Mesenchymal stem cell (in vitro differentiated cells and primary cell): ENCODE measurements around the gene RNF182.

Experiments used
- DNase-seq: peaks from one replicate; pipeline ENCODE4 v3.0.0-alpha.2; 2013
- H2AFZ ChIP-seq: one replicate; pipeline ENCODE4 v1.6.1; 2013; ENCODE audit warnings: low read depth, mild to moderate bottlenecking, control low read depth, inconsistent platforms, low read length, moderate library complexity
- H2AK5ac ChIP-seq: 2 replicates; pipeline ENCODE4 v1.6.1; 2013; ENCODE audit warnings: low read length, moderate library complexity, mild to moderate bottlenecking, inconsistent platforms; ENCODE audit not compliant: severe bottlenecking
- H2BK120ac ChIP-seq: one replicate; pipeline ENCODE4 v1.6.1; 2013; ENCODE audit warnings: low read depth, mild to moderate bottlenecking, inconsistent platforms, low read length, moderate library complexity
- H2BK12ac ChIP-seq, 2 experiments: one replicate each; pipeline ENCODE4 v1.6.1; 2013; ENCODE audit warnings: inconsistent platforms in 2 of 2, low read length in 2 of 2, mild to moderate bottlenecking in 2 of 2, moderate library complexity in 2 of 2, control low read depth in 1 of 2
- H2BK15ac ChIP-seq: one replicate; pipeline ENCODE4 v1.6.1; 2013; ENCODE audit warnings: mild to moderate bottlenecking, low read depth, inconsistent platforms; ENCODE audit not compliant: poor library complexity, severe bottlenecking
- H2BK5ac ChIP-seq: 2 replicates; pipeline ENCODE4 v1.6.1; 2013; ENCODE audit warnings: low read depth, mild to moderate bottlenecking, low read length, control low read depth, inconsistent platforms; ENCODE audit not compliant: poor library complexity, severe bottlenecking
- H3K14ac ChIP-seq, 2 experiments: one replicate each; pipeline ENCODE4 v1.6.1; 2013; ENCODE audit warnings: inconsistent platforms in 2 of 2, low read length in 2 of 2, control low read depth in 1 of 2, mild to moderate bottlenecking in 1 of 2, moderate library complexity in 1 of 2
- H3K18ac ChIP-seq, 2 experiments: one replicate each; pipeline ENCODE4 v1.6.1; 2013; ENCODE audit warnings: inconsistent platforms in 2 of 2, low read length in 2 of 2, control low read depth in 1 of 2, low read depth in 1 of 2, mild to moderate bottlenecking in 1 of 2
- H3K23ac ChIP-seq, 2 experiments: one replicate each; pipeline ENCODE4 v1.6.1; 2013; ENCODE audit warnings: inconsistent platforms in 2 of 2, low read length in 2 of 2, mild to moderate bottlenecking in 2 of 2, moderate library complexity in 2 of 2, control low read depth in 1 of 2
- H3K27ac ChIP-seq: 2 replicates; pipeline ENCODE4 v1.5.1; 2013; ENCODE audit warnings: mild to moderate bottlenecking, moderate library complexity, low read length, control low read depth, inconsistent platforms; ENCODE audit not compliant: poor library complexity, severe bottlenecking
- H3K27me3 ChIP-seq, 2 experiments: 2 replicates each; pipeline versions ENCODE4 v1.6.1 to v1.7.0; 2013; ENCODE audit warnings: low read length in 2 of 2, mild to moderate bottlenecking in 2 of 2, moderate library complexity in 2 of 2, control low read depth in 1 of 2, inconsistent platforms in 1 of 2; ENCODE audit not compliant: control insufficient read depth in 1 of 2, insufficient read depth in 1 of 2
- H3K36me3 ChIP-seq, 2 experiments: 2 replicates each; pipeline versions ENCODE4 v1.6.1 to v1.7.0; 2013; ENCODE audit warnings: low read length in 2 of 2, control low read depth in 1 of 2, inconsistent platforms in 1 of 2, low read depth in 1 of 2, mild to moderate bottlenecking in 1 of 2; ENCODE audit not compliant: insufficient read depth in 2 of 2, control insufficient read depth in 1 of 2
- H3K4ac ChIP-seq, 2 experiments: one replicate each; pipeline ENCODE4 v1.6.1; 2013; ENCODE audit warnings: inconsistent platforms in 2 of 2, low read length in 2 of 2, mild to moderate bottlenecking in 2 of 2, moderate library complexity in 2 of 2, control low read depth in 1 of 2, low read depth in 1 of 2
- H3K4me1 ChIP-seq: 2 replicates; pipeline ENCODE4 v1.6.1; 2013; ENCODE audit warnings: low read depth, low read length, control low read depth; ENCODE audit not compliant: control insufficient read depth, insufficient read depth
- H3K4me2 ChIP-seq: 2 replicates; pipeline ENCODE4 v1.6.1; 2013; ENCODE audit warnings: low read length, mild to moderate bottlenecking, inconsistent platforms; ENCODE audit not compliant: poor library complexity, severe bottlenecking
- H3K4me3 ChIP-seq, 2 experiments: 2 replicates each; pipeline versions ENCODE4 v1.5.1 to v1.7.0; 2013; ENCODE audit warnings: low read length in 2 of 2, mild to moderate bottlenecking in 2 of 2, control low read depth in 1 of 2, low read depth in 1 of 2; ENCODE audit not compliant: insufficient read depth in 1 of 2
- H3K79me1 ChIP-seq: replicated peaks from 2 replicates; pipeline ENCODE4 v1.6.1; 2013; ENCODE audit warnings: mild to moderate bottlenecking, control low read depth, low read length, inconsistent platforms; ENCODE audit not compliant: poor library complexity, severe bottlenecking
- H3K9ac ChIP-seq: 2 replicates; pipeline ENCODE4 v1.7.0; 2013; ENCODE audit warnings: mild to moderate bottlenecking, low read length, moderate library complexity
- H3K9me3 ChIP-seq: 2 replicates; pipeline ENCODE4 v1.7.0; 2013; ENCODE audit warnings: mild to moderate bottlenecking, low read length; ENCODE audit not compliant: control insufficient read depth
- H4K8ac ChIP-seq: one replicate; pipeline ENCODE4 v1.6.1; 2013; ENCODE audit warnings: inconsistent platforms, mild to moderate bottlenecking, low read length, moderate library complexity
- H4K91ac ChIP-seq: one replicate; pipeline ENCODE4 v1.6.1; 2013; ENCODE audit warnings: mild to moderate bottlenecking, low read length, inconsistent platforms
- WGBS: methylation state at CpG from one replicate; pipeline ENCODE4 v1.1.7; 2013; ENCODE audit warnings: mixed read lengths; 5-methylcytosine and 5-hydroxymethylcytosine counted together

Gene RNF182

GRCh38 chr6:13980534-13980933 lies 55.8 kb downstream of the RNF182 start:
- H3K4me3 ChIP-seq: no peak overlapping the region
- no peak overlapping the region for H3K4ac ChIP-seq
- no peak overlapping the region for H3K23ac ChIP-seq
- H3K27ac ChIP-seq: no peak overlapping the region
- DNase-seq: no peak
- no peak overlapping the region for H2BK120ac ChIP-seq
- no peak overlapping the region for H3K4me2 ChIP-seq
- no peak overlapping the region for H2BK5ac ChIP-seq
- H2BK12ac ChIP-seq: no peak overlapping the region
- no peak overlapping the region for H2AK5ac ChIP-seq
- WGBS: 70% methylated on average over 4 of the region's 4 CpGs
- no peak overlapping the region for H3K14ac ChIP-seq
- no peak overlapping the region for H4K91ac ChIP-seq
- peaks cover 16% of the 10 kb centered on the region for H3K79me1 ChIP-seq
- H3K18ac ChIP-seq: no peak overlapping the region
- H3K36me3 ChIP-seq: peaks cover 11 to 20% of the 10 kb centered on the region in 2 experiments
- H4K8ac ChIP-seq: no peak overlapping the region
- H2BK15ac ChIP-seq: no peak overlapping the region
- no peaks in the 10 kb centered on the region for H3K4me1 ChIP-seq
- no peak overlapping the region for H3K9ac ChIP-seq
- H2AFZ ChIP-seq: no peak overlapping the region
- H3K9me3 ChIP-seq: no peaks in the 10 kb centered on the region
- H3K27me3 ChIP-seq: no peaks in the 10 kb centered on the region

GRCh38 chr6:13985663-13986325 lies 61.0 kb downstream of the RNF182 start:
- H3K27me3 ChIP-seq: no peaks in the 10 kb centered on the region
- H4K8ac ChIP-seq: no peak overlapping the region
- H3K9me3 ChIP-seq: no peaks in the 10 kb centered on the region
- no peak overlapping the region for H3K9ac ChIP-seq
- H4K91ac ChIP-seq: no peak overlapping the region
- H3K23ac ChIP-seq: no peak overlapping the region
- no peaks in the 10 kb centered on the region for H3K36me3 ChIP-seq
- 95% methylated on average over 3 of the region's 4 CpGs for WGBS
- H2BK5ac ChIP-seq: no peak overlapping the region
- no peak overlapping the region for H3K4me2 ChIP-seq
- no peak overlapping the region for H3K4ac ChIP-seq
- no peak overlapping the region for H3K18ac ChIP-seq
- peak overlapping the region in 1 of 2 experiments; percentile 36 for H3K14ac ChIP-seq
- H2BK12ac ChIP-seq: no peak overlapping the region
- peaks cover 2% of the 10 kb centered on the region for H3K79me1 ChIP-seq
- no peak for DNase-seq
- no peak overlapping the region for H2BK15ac ChIP-seq
- no peak overlapping the region for H3K4me3 ChIP-seq
- no peak overlapping the region for H2AFZ ChIP-seq
- H3K27ac ChIP-seq: no peak overlapping the region
- H2AK5ac ChIP-seq: no peak overlapping the region
- H2BK120ac ChIP-seq: no peak overlapping the region
- H3K4me1 ChIP-seq: peaks cover 1% of the 10 kb centered on the region

- no peak overlapping the region for H2BK120ac ChIP-seq
- no peak overlapping the region for H2BK5ac ChIP-seq
- H2AK5ac ChIP-seq: no peak overlapping the region
- no peak overlapping the region for H4K91ac ChIP-seq
- no peak overlapping the region for H3K14ac ChIP-seq
- H2BK12ac ChIP-seq: no peak overlapping the region
- WGBS: 94% methylated on average over 4 of the region's 4 CpGs
- no peaks in the 10 kb centered on the region for H3K27me3 ChIP-seq
- no peak overlapping the region for H3K18ac ChIP-seq
- no peak overlapping the region for H2AFZ ChIP-seq
- H3K9ac ChIP-seq: no peak overlapping the region
- H4K8ac ChIP-seq: no peak overlapping the region
- H3K27ac ChIP-seq: no peak overlapping the region
- no peak overlapping the region for H3K4me3 ChIP-seq
- H3K4ac ChIP-seq: no peak overlapping the region
- H3K4me2 ChIP-seq: no peak overlapping the region
- no peaks in the 10 kb centered on the region for H3K36me3 ChIP-seq
- H3K9me3 ChIP-seq: no peaks in the 10 kb centered on the region
- H3K79me1 ChIP-seq: peaks cover 2% of the 10 kb centered on the region
- H3K4me1 ChIP-seq: peaks cover 1% of the 10 kb centered on the region
- H2BK15ac ChIP-seq: no peak overlapping the region
- no peak overlapping the region for H3K23ac ChIP-seq
- no peak for DNase-seq
Measured at GRCh38 chr6:13986700-13987399, 62.1 kb downstream of the RNF182 start.

GRCh38 chr6:13987400-13987865 lies 62.7 kb downstream of the RNF182 start:
- 91% methylated on average over 8 of the region's 11 CpGs for WGBS
- Histone ChIP-seq H3K27me3 (no peaks in the 10 kb centered on the region), H4K91ac (no peak overlapping the region), H3K4me2 (no peak overlapping the region), H2AFZ (no peak overlapping the region), H2BK120ac (no peak overlapping the region), H3K36me3 (no peaks in the 10 kb centered on the region), H3K4me3 (no peak overlapping the region), H3K79me1 (peaks cover under 1% of the 10 kb centered on the region), H3K18ac (peak overlapping the region in 1 of 2 experiments; percentile 77), H3K9me3 (no peaks in the 10 kb centered on the region), H3K9ac (no peak overlapping the region), H3K4ac (no peak overlapping the region), H3K4me1 (peaks cover 1% of the 10 kb centered on the region), H3K23ac (no peak overlapping the region), H3K27ac (no peak overlapping the region), H4K8ac (no peak overlapping the region), H2BK12ac (peak overlapping the region in 1 of 2 experiments; percentile 93), H2BK5ac (no peak overlapping the region), H3K14ac (no peak overlapping the region), H2BK15ac (no peak overlapping the region), H2AK5ac (no peak overlapping the region)
- no peak for DNase-seq
